HEK293T (cell line): ENCODE results near the gene PITX3.
"Not testable (repeated sequence)": the region's sequence is repeated elsewhere in the genome, so short reads cannot be mapped to it uniquely, and the experiment has no call there.

Experiments used
- CTCF ChIA-PET: fragments of 350-600 bp; formaldehyde crosslinking; extraction: SDS; loops from one replicate; lab custom pipeline; 2021; ENCODE audit warnings: antibody characterized with exemption, inconsistent platforms; lab: Yijun Ruan, JAX
- POLR2A ChIA-PET: fragments of 350-600 bp; formaldehyde crosslinking; extraction: SDS; loops from one replicate; lab custom pipeline; 2020; ENCODE audit warnings: antibody characterized with exemption, inconsistent platforms; lab: Yijun Ruan, JAX
- DNase-seq: peaks from one replicate; pipeline ENCODE4 v3.0.0; 2012; ENCODE audit warnings: mixed read lengths; ENCODE audit errors: extremely low spot score
- ARNT ChIP-seq: fragments of 450-650 bp; IDR thresholded peaks from 2 replicates; pipeline ENCODE4 v1.6.1; 2017; ENCODE audit warnings: mild to moderate bottlenecking
- BHLHE40 ChIP-seq: fragments of 450-650 bp; IDR thresholded peaks from 2 replicates; pipeline ENCODE4 v1.6.1; 2016; ENCODE audit warnings: mild to moderate bottlenecking, moderate library complexity, borderline replicate concordance
- CTBP1 ChIP-seq: fragments of 450-650 bp; IDR thresholded peaks from 2 replicates; pipeline ENCODE4 v1.6.1; 2016; ENCODE audit warnings: borderline replicate concordance
- ELF4 ChIP-seq: fragments of 450-650 bp; IDR thresholded peaks from 2 replicates; pipeline ENCODE4 v1.6.1; 2017; ENCODE audit warnings: antibody characterized with exemption
- FOXA1 ChIP-seq: fragments of 450-650 bp; IDR thresholded peaks from 2 replicates; pipeline ENCODE4 v1.6.1; 2016; ENCODE audit warnings: mild to moderate bottlenecking
- FOXK2 ChIP-seq: fragments of 450-650 bp; IDR thresholded peaks from 2 replicates; pipeline ENCODE4 v1.6.1; 2016; ENCODE audit warnings: mild to moderate bottlenecking
- FOXM1 ChIP-seq: fragments of 450-650 bp; IDR thresholded peaks from 2 replicates; pipeline ENCODE4 v1.6.1; 2017; ENCODE audit warnings: mild to moderate bottlenecking, borderline replicate concordance
- HDGF ChIP-seq: fragments of 450-650 bp; IDR thresholded peaks from 2 replicates; pipeline ENCODE4 v1.6.1; 2017; ENCODE audit warnings: antibody characterized with exemption, borderline replicate concordance
- L3MBTL2 ChIP-seq: fragments of 450-650 bp; conservative IDR thresholded peaks from 2 replicates; pipeline ENCODE4 v1.6.1; 2016; ENCODE audit warnings: mild to moderate bottlenecking
- LEF1 ChIP-seq: fragments of 450-650 bp; IDR thresholded peaks from 2 replicates; pipeline ENCODE4 v1.6.1; 2017; ENCODE audit warnings: mild to moderate bottlenecking, borderline replicate concordance
- NFRKB ChIP-seq: fragments of 450-650 bp; IDR thresholded peaks from 2 replicates; pipeline ENCODE4 v1.6.1; 2016; ENCODE audit warnings: mild to moderate bottlenecking, moderate library complexity
- PKNOX1 ChIP-seq: fragments of 450-650 bp; IDR thresholded peaks from 2 replicates; pipeline ENCODE4 v1.6.1; 2016
- SP1 ChIP-seq: fragments of 450-650 bp; IDR thresholded peaks from 2 replicates; pipeline ENCODE4 v1.6.1; 2017
- SUZ12 ChIP-seq: fragments of 450-650 bp; IDR thresholded peaks from 2 replicates; pipeline ENCODE4 v1.6.1; 2016; ENCODE audit warnings: mild to moderate bottlenecking
- TARDBP ChIP-seq: fragments of 450-650 bp; IDR thresholded peaks from 2 replicates; pipeline ENCODE4 v1.6.1; 2016
- ZNF384 ChIP-seq: fragments of 450-650 bp; IDR thresholded peaks from 2 replicates; pipeline ENCODE4 v1.6.1; 2016

The PITX3 gene

GRCh38 chr10:102198027-102198426, 43.3 kb downstream of the PITX3 start:
- CTCF ChIA-PET = interaction anchor here (0.6 kb wide), 1 partner anchor 32 kb away, joined by 3 read pairs; no protein-coding TSS in a partner anchor
- POLR2A ChIA-PET = no interaction called here
- DNase-seq = no peak
- no peak for TF ChIP-seq FOXM1
- no peak for TF ChIP-seq L3MBTL2
- no peak for TF ChIP-seq FOXA1
- TF ChIP-seq ELF4 = no peak
- no peak for TF ChIP-seq SUZ12
- TF ChIP-seq FOXK2 = no peak
- TF ChIP-seq SP1 = no peak
- TF ChIP-seq TARDBP = no peak

- ChIA-PET CTCF (no interaction called here), POLR2A (no interaction called here)
- no peak for DNase-seq
- TF ChIP-seq ELF4 (no peak), SP1 (no peak), BHLHE40 (no peak), ARNT (no peak), SUZ12 (no peak), CTBP1 (no peak), HDGF (no peak), FOXK2 (no peak), FOXA1 (no peak), LEF1 (no peak), FOXM1 (no peak), TARDBP (no peak), PKNOX1 (no peak), NFRKB (no peak), L3MBTL2 (no peak), ZNF384 (no peak)
Observed at GRCh38 chr10:102196893-102197292, 44.4 kb downstream of the PITX3 start.

- DNase-seq = no peak
- no peak for TF ChIP-seq ELF4
- no peak for TF ChIP-seq BHLHE40
- TF ChIP-seq L3MBTL2 = no peak
- no peak for TF ChIP-seq FOXA1
- no peak for TF ChIP-seq SP1
- ChIA-PET CTCF (no interaction called here), POLR2A (no interaction called here)
Observed at GRCh38 chr10:102195296-102195870, 45.9 kb downstream of the PITX3 start.

GRCh38 chr10:102191956-102192355, 49.4 kb downstream of the PITX3 start:
- TF ChIP-seq FOXA1 (no peak), SUZ12 (no peak), L3MBTL2 (no peak), FOXK2 (no peak), ARNT (no peak), NFRKB (no peak), TARDBP (no peak), BHLHE40 (no peak)
- no peak for DNase-seq
- ChIA-PET POLR2A (no interaction called here), CTCF (interaction anchor here (1.3 to 1.5 kb wide), 2 partner anchors 38 to 160 kb away, joined by 3 to 4 read pairs; no protein-coding TSS in a partner anchor)

- DNase-seq, POLR2A ChIA-PET: not testable (repeated sequence)
- CTCF ChIA-PET = interaction anchor here (0.8 to 1.2 kb wide), 2 partner anchors 19 to 40 kb away, joined by 3 to 6 read pairs; no protein-coding TSS in a partner anchor
Observed at GRCh38 chr10:102188941-102189898, 52.1 kb downstream of the PITX3 start.

- TF ChIP-seq FOXA1 = no peak
- no peak for TF ChIP-seq CTBP1
- no peak for TF ChIP-seq ELF4
- TF ChIP-seq SP1 = no peak
- TF ChIP-seq FOXM1 = no peak
- no peak for TF ChIP-seq BHLHE40
- no peak for TF ChIP-seq ARNT
- TF ChIP-seq NFRKB = no peak
- TF ChIP-seq TARDBP = no peak
- TF ChIP-seq FOXK2 = no peak
- TF ChIP-seq SUZ12 = no peak
- no peak for TF ChIP-seq PKNOX1
- TF ChIP-seq HDGF = no peak
- no peak for TF ChIP-seq LEF1
- no peak for TF ChIP-seq L3MBTL2
- TF ChIP-seq ZNF384 = no peak
- ChIA-PET CTCF (interaction anchor here (0.7 to 1.2 kb wide), 2 partner anchors 18 to 211 kb away, joined by 3 read pairs; no protein-coding TSS in a partner anchor), POLR2A (no interaction called here)
- DNase-seq = no peak
Observed at GRCh38 chr10:102188298-102188940, 52.9 kb downstream of the PITX3 start.
